Skin of body (tissue), 2 donors: Measurements from ENCODE around the gene KRTAP24-1. TPM values are rescaled to one million over a fixed set of nuclear protein-coding genes. Genes with fewer than 3 reads are reported as not detected.

ENCODE experiments used
- DNase-seq: peaks from one replicate; lab custom pipeline; 2025; lab: John Stamatoyannopoulos, UW
- total RNA-seq: library from RNA; depleted of rRNA; stranded (reverse); fragments of >200 nt; gene quantifications from one replicate; pipeline ENCODE4 v1.2.3, GENCODE V29; 2014

KRTAP24-1 gene
- total RNA-seq, result 10.3 TPM

- DNase-seq, result no peak
These were observed at the start of gene KRTAP24-1 for GRCh38 chr21:30282850-30283249. Gene KRTAP24-1, minus strand, starts transcription at chr21:30282950. Its CDS starts 18 bp downstream, at chr21:30282932.

- no peak for DNase-seq
These were observed 46.6 kb upstream of the KRTAP24-1 start for GRCh38 chr21:30329203-30329875.

- no peak for DNase-seq
These were observed 43.6 kb upstream of the KRTAP24-1 start for GRCh38 chr21:30326390-30326789.

GRCh38 chr21:30320215-30320614 is 37.5 kb upstream of the KRTAP24-1 start, which contains the start of gene KRTAP26-1:
Gene KRTAP26-1, minus strand, starts transcription at chr21:30320315. Its CDS starts 280 bp downstream, at chr21:30320035.
- DNase-seq, result no peak

GRCh38 chr21:30315701-30316100 is 33.0 kb upstream of the KRTAP24-1 start:
- no peak for DNase-seq

- no peak for DNase-seq
These were observed 24.1 kb upstream of the KRTAP24-1 start for GRCh38 chr21:30306884-30307283.

GRCh38 chr21:30305136-30305535 is 22.4 kb upstream of the KRTAP24-1 start:
- no peak for DNase-seq

GRCh38 chr21:30289215-30289614 is 6.5 kb upstream of the KRTAP24-1 start, which contains the start of gene KRTAP25-1:
Gene KRTAP25-1, minus strand, starts transcription at chr21:30289514. Its CDS starts 24 bp downstream, at chr21:30289490.
- DNase-seq, result no peak

GRCh38 chr21:30271611-30272010 is 11.1 kb downstream of the KRTAP24-1 start:
- peak; percentile 93 for DNase-seq

- no peak for DNase-seq
These were observed 11.6 kb downstream of the KRTAP24-1 start for GRCh38 chr21:30271156-30271555.

- no peak for DNase-seq
These were observed 12.8 kb downstream of the KRTAP24-1 start for GRCh38 chr21:30269803-30270530.

GRCh38 chr21:30268608-30269197 is 14.0 kb downstream of the KRTAP24-1 start:
- DNase-seq, result no peak

GRCh38 chr21:30257773-30258172 is 25.0 kb downstream of the KRTAP24-1 start:
- DNase-seq, result no peak

GRCh38 chr21:30256100-30256499 is 26.6 kb downstream of the KRTAP24-1 start:
- DNase-seq, result no peak

- DNase-seq, result no peak
These were observed 27.1 kb downstream of the KRTAP24-1 start for GRCh38 chr21:30255679-30256078.

- no peak for DNase-seq
These were observed 31.0 kb downstream of the KRTAP24-1 start for GRCh38 chr21:30251781-30252180.

- no peak for DNase-seq
These were observed 32.8 kb downstream of the KRTAP24-1 start for GRCh38 chr21:30249936-30250335.

GRCh38 chr21:30248844-30249243 is 33.9 kb downstream of the KRTAP24-1 start:
- no peak for DNase-seq

GRCh38 chr21:30245061-30245460 is 37.7 kb downstream of the KRTAP24-1 start:
- DNase-seq, result no peak

- no peak for DNase-seq
These were observed 39.1 kb downstream of the KRTAP24-1 start for GRCh38 chr21:30243691-30244090.

GRCh38 chr21:30240661-30241060 is 42.1 kb downstream of the KRTAP24-1 start:
- DNase-seq, result no peak

GRCh38 chr21:30238168-30238567 is 44.6 kb downstream of the KRTAP24-1 start:
- no peak for DNase-seq
